Measurements from ENCODE around the gene ZNF335.
"Not testable (repeated sequence)": the region's sequence is repeated elsewhere in the genome, so short reads cannot be mapped to it uniquely, and the experiment has no call there.

ZNF335 gene

GRCh38 chr20:45970646-45971424, 1.2 kb downstream of the ZNF335 start:
- DNase-seq (ENCODE audit: low read depth in 2 of 2, low spot score in 1 of 2): no peak

- no peak for DNase-seq (ENCODE audit: low read depth in 2 of 2, low spot score in 1 of 2)
These were observed 2.0 kb downstream of the ZNF335 start for GRCh38 chr20:45969712-45970634.

GRCh38 chr20:45968801-45969711, 2.9 kb downstream of the ZNF335 start:
- DNase-seq (ENCODE audit: low read depth in 2 of 2, low spot score in 1 of 2): no peak

DNA sequence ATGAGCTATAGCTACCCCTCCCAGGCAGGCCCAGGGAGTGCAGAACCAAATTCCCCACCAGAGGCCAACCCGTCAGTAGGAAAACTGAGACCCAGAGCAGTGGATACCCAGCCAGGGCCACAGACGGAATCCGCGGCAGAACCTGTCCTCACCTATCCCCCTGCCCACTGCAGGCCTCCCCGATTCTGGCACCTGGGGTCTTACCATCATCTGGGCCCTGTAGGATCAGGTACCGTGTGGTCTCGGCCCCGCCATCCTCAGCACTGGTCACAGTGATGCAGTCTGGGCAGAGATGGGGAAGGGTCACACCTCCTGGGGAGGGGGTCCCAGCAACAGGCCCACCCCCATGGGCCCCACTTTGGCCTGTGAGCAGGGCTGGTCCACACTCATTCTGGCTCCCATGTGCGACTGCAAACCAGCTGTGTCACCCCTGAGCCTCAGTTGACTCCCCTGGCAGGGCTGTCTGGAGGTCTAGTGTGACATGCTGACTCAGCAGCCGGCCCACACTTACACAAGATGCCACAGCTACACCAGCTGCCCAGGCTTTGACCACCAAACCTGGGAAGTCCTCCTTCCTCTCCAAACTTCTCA, 3.8 kb downstream of the ZNF335 start:
- no peak for DNase-seq (ENCODE audit: low read depth in 2 of 2, low spot score in 1 of 2)

- no peak for DNase-seq (ENCODE audit: low read depth in 2 of 2, low spot score in 1 of 2)
These were observed 4.4 kb downstream of the ZNF335 start for GRCh38 chr20:45967551-45968080.

- DNase-seq (ENCODE audit: low read depth in 2 of 2, low spot score in 1 of 2): no peak
These were observed 6.6 kb downstream of the ZNF335 start for GRCh38 chr20:45965169-45966002.

- no peak for DNase-seq (ENCODE audit: low read depth in 2 of 2, low spot score in 1 of 2)
These were observed 8.0 kb downstream of the ZNF335 start for GRCh38 chr20:45964006-45964400.

- DNase-seq (ENCODE audit: low read depth in 2 of 2, low spot score in 1 of 2): no peak
These were observed 8.7 kb downstream of the ZNF335 start for GRCh38 chr20:45963059-45964005.

DNA sequence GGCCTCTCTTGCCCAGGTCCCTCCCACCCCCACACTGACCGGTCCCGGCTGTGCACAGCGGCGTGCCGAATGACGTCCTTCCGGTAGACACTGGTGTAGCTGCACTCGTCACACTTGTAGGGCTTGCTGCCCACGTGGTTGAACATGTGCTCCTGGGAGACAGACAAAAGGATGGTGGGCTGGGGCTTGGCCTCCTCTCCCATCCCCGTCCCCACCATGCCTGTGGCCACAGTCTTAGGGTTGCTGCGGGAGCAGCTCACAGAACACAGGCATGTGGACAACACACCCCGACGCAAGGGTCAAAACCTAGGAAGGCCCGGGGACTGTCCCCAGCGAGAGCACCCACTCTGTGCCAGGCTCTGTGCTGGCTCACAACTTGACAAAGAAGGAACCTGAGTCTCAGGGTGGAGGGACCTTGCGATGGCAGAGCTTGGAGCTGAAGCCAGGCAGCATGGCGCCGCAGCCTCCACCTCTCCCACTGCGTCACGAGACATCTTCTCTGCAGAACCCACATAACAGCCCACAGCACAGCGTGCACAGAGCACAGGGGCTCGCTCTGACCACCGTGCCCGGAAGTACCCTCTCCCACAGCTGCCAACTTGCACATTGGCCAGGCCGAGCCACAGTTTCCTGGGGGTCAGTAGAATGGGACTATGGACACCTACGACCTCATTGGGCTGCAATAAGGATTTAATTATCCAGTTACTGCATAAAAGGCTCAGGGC, 9.8 kb downstream of the ZNF335 start:
- no peak for DNase-seq (ENCODE audit: low read depth in 2 of 2, low spot score in 1 of 2)

GRCh38 chr20:45959956-45960630, 11.9 kb downstream of the ZNF335 start:
- DNase-seq (ENCODE audit: low read depth in 2 of 2, low spot score in 1 of 2): no peak

DNA sequence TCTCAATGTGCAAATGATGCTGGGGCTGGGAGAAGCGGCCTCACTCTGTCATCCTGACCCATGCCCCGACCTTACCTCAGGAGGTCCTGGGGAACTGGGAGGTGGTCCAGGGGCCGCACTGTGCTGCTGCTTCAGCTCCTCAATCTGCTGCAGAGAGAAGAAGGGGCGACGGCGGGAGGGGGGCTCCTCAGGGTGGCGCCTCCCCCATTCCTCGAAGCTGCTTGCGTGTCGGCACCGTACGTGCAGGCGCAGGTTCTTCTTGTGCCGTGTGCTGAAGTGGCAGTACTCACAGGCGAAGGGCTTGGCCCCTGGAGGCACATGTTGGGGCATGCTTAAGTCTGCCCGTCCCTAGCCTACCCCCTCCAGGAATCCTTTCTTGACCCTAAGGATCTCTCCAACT, 12.9 kb downstream of the ZNF335 start:
- no peak for DNase-seq (ENCODE audit: low read depth in 2 of 2, low spot score in 1 of 2)

DNA sequence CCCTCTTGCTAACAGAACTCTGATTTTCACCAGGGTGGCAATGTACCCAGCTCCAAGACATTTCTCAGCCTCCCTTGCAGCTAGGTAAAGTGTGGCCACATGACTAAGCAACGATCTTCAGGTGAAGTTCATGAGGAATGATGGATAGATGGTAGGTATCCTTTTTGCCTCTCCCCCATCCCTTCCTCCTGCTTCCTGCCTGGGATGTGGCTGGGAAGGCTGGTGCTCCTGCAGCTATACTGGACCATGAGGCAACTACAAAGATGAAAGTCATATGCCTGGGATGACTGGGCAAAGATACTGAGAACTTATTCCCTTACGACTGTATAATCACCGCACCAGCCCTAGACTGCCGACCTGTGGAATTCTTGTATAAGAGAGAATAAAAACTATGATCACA, 13.4 kb downstream of the ZNF335 start:
- DNase-seq (ENCODE audit: low read depth in 2 of 2, low spot score in 1 of 2): no peak

GRCh38 chr20:45957021-45957941, 14.7 kb downstream of the ZNF335 start:
- DNase-seq (ENCODE audit: low read depth in 2 of 2, low spot score in 1 of 2): no peak

GRCh38 chr20:45956326-45956725, 15.7 kb downstream of the ZNF335 start:
- DNase-seq (ENCODE audit: low read depth in 2 of 2, low spot score in 1 of 2): not testable (repeated sequence)

DNA sequence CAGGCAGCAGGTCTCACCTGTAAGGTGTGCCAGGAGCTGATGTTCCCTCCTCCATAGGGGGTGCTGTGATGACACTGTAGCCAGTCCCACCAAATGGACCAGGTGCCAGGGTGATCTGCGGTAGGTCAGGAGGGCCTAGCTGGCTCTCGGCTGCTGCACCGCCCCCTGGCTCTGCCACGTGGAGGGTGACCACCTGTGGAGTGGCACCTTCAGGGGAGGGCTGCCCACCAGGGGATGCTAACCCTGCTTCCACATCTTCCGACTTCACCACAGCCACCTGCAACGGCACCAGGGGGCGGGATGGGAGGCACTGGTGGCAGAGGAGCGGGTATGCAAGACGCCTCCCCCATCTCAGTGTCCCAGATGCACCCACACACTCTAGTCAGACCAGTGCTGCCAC, 18.3 kb downstream of the ZNF335 start:
- no peak for DNase-seq (ENCODE audit: low read depth in 2 of 2, low spot score in 1 of 2)

DNA sequence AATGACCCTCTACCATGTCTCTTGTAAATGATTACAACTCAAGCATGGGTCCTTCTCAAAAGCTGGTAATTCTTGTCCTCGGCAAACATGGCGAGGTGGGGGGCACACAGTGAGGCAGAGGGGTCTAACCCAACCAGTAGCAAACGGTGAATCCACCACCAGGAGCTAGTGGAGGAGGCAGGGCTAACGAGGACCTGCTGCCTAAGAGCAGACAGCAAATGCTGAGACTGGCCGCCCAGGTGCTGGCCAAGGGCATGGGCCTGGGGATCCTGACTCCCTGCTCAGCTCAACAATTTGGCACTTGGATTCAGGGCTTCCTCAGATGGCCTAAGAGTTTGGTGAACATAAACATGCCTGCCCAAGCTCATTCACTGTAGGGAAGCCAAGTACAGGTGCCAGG, 19.1 kb downstream of the ZNF335 start:
- DNase-seq (ENCODE audit: low read depth in 2 of 2, low spot score in 1 of 2): no peak
